Measurements from ENCODE around the gene SORCS2. TPM values are rescaled to one million over a fixed set of nuclear protein-coding genes. Genes with fewer than 3 reads are reported as not detected.

The SORCS2 gene
- total RNA-seq, 2 donors from 2014 or later, result 1.5 to 1.7 TPM

- no peak overlapping the region for H3K4me3 ChIP-seq
- H3K36me3 ChIP-seq, result no peaks in the 10 kb centered on the region
- no peaks in the 10 kb centered on the region for H3K27me3 ChIP-seq
- H3K9me3 ChIP-seq, result no peaks in the 10 kb centered on the region
- no peak for DNase-seq (ENCODE audit: low spot score)
- H3K4me1 ChIP-seq, result peaks cover 0 to 34% of the 10 kb centered on the region in 2 donors
- TF ChIP-seq, protein P1, sequence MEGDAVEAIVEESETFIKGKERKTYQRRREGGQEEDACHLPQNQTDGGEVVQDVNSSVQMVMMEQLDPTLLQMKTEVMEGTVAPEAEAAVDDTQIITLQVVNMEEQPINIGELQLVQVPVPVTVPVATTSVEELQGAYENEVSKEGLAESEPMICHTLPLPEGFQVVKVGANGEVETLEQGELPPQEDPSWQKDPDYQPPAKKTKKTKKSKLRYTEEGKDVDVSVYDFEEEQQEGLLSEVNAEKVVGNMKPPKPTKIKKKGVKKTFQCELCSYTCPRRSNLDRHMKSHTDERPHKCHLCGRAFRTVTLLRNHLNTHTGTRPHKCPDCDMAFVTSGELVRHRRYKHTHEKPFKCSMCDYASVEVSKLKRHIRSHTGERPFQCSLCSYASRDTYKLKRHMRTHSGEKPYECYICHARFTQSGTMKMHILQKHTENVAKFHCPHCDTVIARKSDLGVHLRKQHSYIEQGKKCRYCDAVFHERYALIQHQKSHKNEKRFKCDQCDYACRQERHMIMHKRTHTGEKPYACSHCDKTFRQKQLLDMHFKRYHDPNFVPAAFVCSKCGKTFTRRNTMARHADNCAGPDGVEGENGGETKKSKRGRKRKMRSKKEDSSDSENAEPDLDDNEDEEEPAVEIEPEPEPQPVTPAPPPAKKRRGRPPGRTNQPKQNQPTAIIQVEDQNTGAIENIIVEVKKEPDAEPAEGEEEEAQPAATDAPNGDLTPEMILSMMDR (IDR thresholded peaks at IDR 0.05), result no peak
- peak overlapping the region in 1 of 2 donors; percentile 13 for H3K27ac ChIP-seq
These were observed 48.0 kb downstream of the SORCS2 start for GRCh38 chr4:7240306-7240705.

DNA sequence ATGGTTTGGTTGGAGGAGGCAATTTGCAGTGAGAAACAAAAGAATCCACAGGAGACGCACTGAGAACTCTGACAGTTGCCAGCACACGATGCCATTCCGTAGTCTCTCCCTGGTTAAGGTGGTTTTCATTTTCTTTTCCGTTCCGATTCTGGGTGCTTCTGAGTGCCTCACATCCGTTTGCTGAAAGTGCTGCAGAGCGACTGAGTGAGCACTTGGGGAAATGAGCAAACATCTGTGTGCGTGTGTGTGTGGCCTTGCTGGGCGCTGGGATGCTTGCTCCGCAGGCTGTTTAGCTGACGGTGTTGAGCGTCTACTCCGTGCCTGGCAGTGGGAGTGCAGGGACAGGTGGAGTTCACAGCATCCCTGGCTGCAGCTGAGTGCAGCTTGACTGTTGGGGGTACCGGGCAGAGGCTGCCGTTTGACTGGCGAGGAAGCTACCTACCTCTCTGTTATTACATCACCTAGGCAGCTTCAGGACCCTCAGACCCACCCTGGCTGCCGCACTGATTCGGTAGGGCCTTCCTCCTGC, 49.3 kb downstream of the SORCS2 start:
- Histone ChIP-seq H3K27ac (no peak overlapping the region), H3K4me1 (peaks cover 0 to 28% of the 10 kb centered on the region in 2 donors), H3K27me3 (no peaks in the 10 kb centered on the region), H3K4me3 (no peak overlapping the region), H3K36me3 (no peaks in the 10 kb centered on the region), H3K9me3 (no peaks in the 10 kb centered on the region)
- TF ChIP-seq, protein P1 (IDR thresholded peaks at IDR 0.05), result no peak
- no peak for DNase-seq (ENCODE audit: low spot score)

GRCh38 chr4:7242766-7243165, 50.4 kb downstream of the SORCS2 start:
- Histone ChIP-seq H3K36me3 (no peaks in the 10 kb centered on the region), H3K27me3 (no peaks in the 10 kb centered on the region), H3K4me3 (no peak overlapping the region), H3K27ac (no peak overlapping the region), H3K9me3 (no peaks in the 10 kb centered on the region), H3K4me1 (peaks cover 0 to 17% of the 10 kb centered on the region in 2 donors)
- DNase-seq (ENCODE audit: low spot score), result no peak
- TF ChIP-seq, protein P1 (IDR thresholded peaks at IDR 0.05), result no peak

- no peaks in the 10 kb centered on the region for H3K9me3 ChIP-seq
- no peaks in the 10 kb centered on the region for H3K36me3 ChIP-seq
- no peaks in the 10 kb centered on the region for H3K27me3 ChIP-seq
- TF ChIP-seq, protein P1 (IDR thresholded peaks at IDR 0.05), result no peak
- H3K4me1 ChIP-seq, result peaks cover 0 to 16% of the 10 kb centered on the region in 2 donors
- H3K27ac ChIP-seq, result no peak overlapping the region
- H3K4me3 ChIP-seq, result no peak overlapping the region
- no peak for DNase-seq (ENCODE audit: low spot score)
These were observed 51.4 kb downstream of the SORCS2 start for GRCh38 chr4:7243609-7244330.

GRCh38 chr4:7244331-7244665, 52.0 kb downstream of the SORCS2 start:
- no peaks in the 10 kb centered on the region for H3K36me3 ChIP-seq
- TF ChIP-seq, protein P1 (IDR thresholded peaks at IDR 0.05), result no peak
- H3K27me3 ChIP-seq, result no peaks in the 10 kb centered on the region
- no peak overlapping the region for H3K4me3 ChIP-seq
- H3K4me1 ChIP-seq, result peaks cover 0 to 14% of the 10 kb centered on the region in 2 donors
- H3K9me3 ChIP-seq, result no peaks in the 10 kb centered on the region
- no peak for DNase-seq (ENCODE audit: low spot score)
- H3K27ac ChIP-seq, result no peak overlapping the region
